K562 (cell line): ENCODE results near the gene IFT25. TPM values are rescaled to one million over a fixed set of nuclear protein-coding genes. Genes with fewer than 3 reads are reported as not detected.

Experiments used
- ADNP ChIP-seq: fragments of 200-800 bp; sonication (Bioruptor generic); IDR thresholded peaks from 2 replicates; pipeline ENCODE4 v1.6.1; 2016; ENCODE audit warnings: missing genetic modification characterization, missing compliant biosample characterization
- ATF3 ChIP-seq, 2 experiments: fragments of 450-650 bp in 1 of 2; sonication (generic) in 1 of 2; formaldehyde crosslinking in 1 of 2; IDR thresholded peaks in 1 of 2; conservative IDR thresholded peaks in 1 of 2; 2 replicates each; pipeline versions ENCODE4 v1.6.1 to v1.8.1; 2016 to 2023; ENCODE audit warnings: mild to moderate bottlenecking in 2 of 2, moderate library complexity in 2 of 2, inconsistent platforms in 1 of 2, missing genetic modification reagents in 1 of 2
- CBX5 ChIP-seq: IDR thresholded peaks from 2 replicates; pipeline ENCODE4 v1.6.1; 2014; ENCODE audit warnings: low read depth, borderline replicate concordance
- CEBPB ChIP-seq: fragments of 450-650 bp; IDR thresholded peaks from 2 replicates; pipeline ENCODE4 v1.6.1; 2016; ENCODE audit warnings: missing genetic modification characterization, missing compliant biosample characterization
- CEBPG ChIP-seq, 3 experiments: fragments of 200-800 bp in 1 of 3; sonication (Bioruptor generic) in 1 of 3; sonication (generic) in 1 of 3; formaldehyde crosslinking in 1 of 3; IDR thresholded peaks in 2 of 3; conservative IDR thresholded peaks in 1 of 3; 2 replicates each; pipeline versions ENCODE4 v1.6.1 to v1.8.0; 2016 to 2022; ENCODE audit warnings: missing compliant biosample characterization in 2 of 3, missing genetic modification characterization in 2 of 3, mild to moderate bottlenecking in 1 of 3, missing genetic modification reagents in 1 of 3
- GATAD2A ChIP-seq: fragments of 450-650 bp; IDR thresholded peaks from 2 replicates; pipeline ENCODE4 v1.6.1; 2017
- HDAC6 ChIP-seq: IDR thresholded peaks from 2 replicates; pipeline ENCODE4 v1.6.1; 2012; ENCODE audit warnings: low read depth, mild to moderate bottlenecking, control low read depth, inconsistent platforms, low read length, moderate library complexity
- HEY1 ChIP-seq: fragments of 250-450 bp; sonication (Bioruptor Pico); IDR thresholded peaks from 2 replicates; pipeline ENCODE4 v1.5.0; 2020; ENCODE audit warnings: mild to moderate bottlenecking, moderate library complexity, borderline replicate concordance
- IRF2 ChIP-seq: sonication (generic); formaldehyde crosslinking; IDR thresholded peaks from 2 replicates; pipeline ENCODE4 v1.8.1; 2022; ENCODE audit warnings: mild to moderate bottlenecking, missing genetic modification reagents
- KAT7 ChIP-seq: sonication (generic); formaldehyde crosslinking; IDR thresholded peaks from 2 replicates; pipeline ENCODE4 v1.8.0; 2022; ENCODE audit warnings: missing genetic modification reagents, mild to moderate bottlenecking, borderline replicate concordance
- MYNN ChIP-seq, 2 experiments: sonication (generic); formaldehyde crosslinking in 1 of 2; IDR thresholded peaks; 2 replicates each; pipeline versions ENCODE4 v1.5.0 to v1.6.1; 2016 to 2020; ENCODE audit warnings: antibody characterized with exemption in 1 of 2, missing genetic modification reagents in 1 of 2
- NEUROD1 ChIP-seq: fragments of 150-350 bp; IDR thresholded peaks from 2 replicates; pipeline ENCODE4 v1.6.1; 2014; ENCODE audit warnings: borderline replicate concordance, low read length, low read depth; ENCODE audit not compliant: partially characterized antibody
- NRF1 ChIP-seq, 2 experiments: fragments of 450-650 bp; IDR thresholded peaks in 1 of 2; conservative IDR thresholded peaks in 1 of 2; 2 replicates each; pipeline ENCODE4 v1.6.1; 2014; ENCODE audit warnings: mild to moderate bottlenecking in 2 of 2
- SMC3 ChIP-seq: conservative IDR thresholded peaks from 2 replicates; pipeline ENCODE4 v1.6.1; 2011; ENCODE audit warnings: low read depth, low read length, improper control_type of control experiment; ENCODE audit not compliant: insufficient read depth
- TAL1 ChIP-seq: fragments of 450-650 bp; IDR thresholded peaks from 2 replicates; pipeline ENCODE4 v1.6.1; 2016; ENCODE audit warnings: mild to moderate bottlenecking
- TEAD1 ChIP-seq, 2 experiments: fragments of 450-650 bp in 1 of 2; sonication (generic) in 1 of 2; formaldehyde crosslinking; IDR thresholded peaks; 2 replicates each; pipeline versions ENCODE4 v1.4.0 to v1.8.0; 2020 to 2022; ENCODE audit warnings: mild to moderate bottlenecking in 2 of 2, missing genetic modification reagents in 1 of 2
- TRIM24 ChIP-seq, 2 experiments: fragments of 450-650 bp; IDR thresholded peaks; 2 replicates each; pipeline ENCODE4 v1.6.1; 2016
- TRIM25 ChIP-seq: fragments of 450-650 bp; IDR thresholded peaks from 2 replicates; pipeline ENCODE4 v1.7.0; 2016; ENCODE audit warnings: borderline replicate concordance
- ZBTB43 ChIP-seq: sonication (generic); formaldehyde crosslinking; IDR thresholded peaks from 2 replicates; pipeline ENCODE4 v1.8.0; 2023; ENCODE audit warnings: mild to moderate bottlenecking, missing genetic modification reagents
- ZC3H11A ChIP-seq: IDR thresholded peaks from 2 replicates; pipeline ENCODE4 v1.6.1; 2012; ENCODE audit warnings: low read depth, low read length, improper control_type of control experiment
- ZFP30 ChIP-seq: fragments of 250-450 bp; sonication (Bioruptor Pico); IDR thresholded peaks from 2 replicates; pipeline ENCODE4 v1.8.0; 2022; ENCODE audit warnings: moderate library complexity, mild to moderate bottlenecking, inconsistent platforms, borderline replicate concordance
- polyA plus RNA-seq, 8 experiments: library from polyadenylated mRNA; depleted of rRNA in 4 of 8; stranded (reverse) in 5 of 8; unstranded in 3 of 8; fragments of >200 nt; fragmentation: Nextera tagmentation in 2 of 8; fragmentation: Illumina TruSeq in 1 of 8; extraction: Ambion mirVana in 2 of 8; extraction: Trizol in 1 of 8; gene quantifications; 2 replicates each; pipeline versions ENCODE4 v1.2.1 to v1.2.3, GENCODE V29; 2011 to 2014; ENCODE audit warnings: inconsistent platforms in 1 of 8, missing spikeins in 1 of 8
- total RNA-seq, 7 experiments: library from RNA; depleted of rRNA in 6 of 7; stranded (reverse); fragments of >200 nt in 6 of 7; fragmentation: Illumina TruSeq in 2 of 7; extraction: Trizol in 2 of 7; gene quantifications; 2 replicates each; pipeline versions ENCODE4 v1.2.1 to v1.2.3, GENCODE V29; 2011 to 2021; ENCODE audit warnings: low replicate concordance in 1 of 7

IFT25 gene
- total and polyA plus RNA-seq, 9 of the 15 experiments (the other 6 are each of a cell fraction or from before 2014, with no cell fraction given), result 93.6 to 209 (median 167) TPM

- TF ChIP-seq ATF3 (IDR thresholded peaks at IDR 0.05), result peak; percentile 47; the same call in 1 of the 2 replicates
- 0 out of 2 replicates have a peak, but pooled peaks have one; percentile 64 for TF ChIP-seq ATF3 (CRISPR knock-in tag; conservative IDR thresholded peaks at IDR 0.05)
- no peak for TF ChIP-seq GATAD2A
- no peak for TF ChIP-seq IRF2 (CRISPR knock-in tag)
- TF ChIP-seq ZFP30 (CRISPR knock-in tag), result no peak
- 0 out of 2 replicates have a peak, but pooled peaks have one; percentile 75 for TF ChIP-seq KAT7 (CRISPR knock-in tag)
- TF ChIP-seq TRIM24 (IDR thresholded peaks at IDR 0.05), result peak in 1 of 2 experiments; percentile 23; a peak in 1 of 4 replicates
- TF ChIP-seq CBX5, result 0 out of 2 replicates have a peak, but pooled peaks have one; percentile 8
- TF ChIP-seq TRIM25, result peak; percentile 67; the same call in 1 of the 2 replicates
- no peak for TF ChIP-seq HDAC6
- TF ChIP-seq ZC3H11A, result no peak
- no peak for TF ChIP-seq MYNN (IDR thresholded peaks at IDR 0.05)
- no peak for TF ChIP-seq MYNN (CRISPR knock-in tag; IDR thresholded peaks at IDR 0.05)
- TF ChIP-seq ZBTB43 (CRISPR knock-in tag), result no peak; the same call in 1 of the 2 replicates
- TF ChIP-seq CEBPG (CRISPR knock-in tag; IDR thresholded peaks at IDR 0.05), result no peak
- TF ChIP-seq CEBPG (tag; conservative IDR thresholded peaks at IDR 0.05 in 1 of 2, IDR thresholded peaks at IDR 0.05 in 1 of 2), result peak in 1 of 2 experiments; percentile 52; a peak in 2 of 4 replicates
- 0 out of 2 replicates have a peak, but pooled peaks have one; percentile 11 for TF ChIP-seq TAL1
- TF ChIP-seq NEUROD1, result peak; percentile 97
- TF ChIP-seq TEAD1 (CRISPR knock-in tag; IDR thresholded peaks at IDR 0.05), result peak in 1 of 2 experiments; percentile 50; a peak in 1 of 4 replicates
- TF ChIP-seq ADNP (tag), result peak; percentile 100
- TF ChIP-seq NRF1 (conservative IDR thresholded peaks at IDR 0.05 in 1 of 2, IDR thresholded peaks at IDR 0.05 in 1 of 2), result peak; percentile 68 to 71
- TF ChIP-seq SMC3, result 0 out of 2 replicates have a peak, but pooled peaks have one; percentile 15
- TF ChIP-seq CEBPB (tag), result peak; percentile 40; the same call in 1 of the 2 replicates
- no peak for TF ChIP-seq HEY1 (CRISPR knock-in tag)
These were observed 55.9 kb downstream of the IFT25 start, which contains the start of gene YIPF1 (continued) for GRCh38 chr1:53889304-53890298.
